ENCODE data around the gene PSD. TPM values are rescaled to one million over a fixed set of nuclear protein-coding genes. Genes with fewer than 3 reads are reported as not detected.

The PSD gene
- total RNA-seq, 2 experiments from 2014 or later = 9.3 to 10.4 TPM

GRCh38 chr10:102401342-102401654 is 17.3 kb downstream of the PSD start:
- H3K9me3 Mint-ChIP-seq = no peaks in the 10 kb centered on the region
- intact Hi-C loops (cut with micrococcal nuclease) = no loop called here
- H3K4me3 Mint-ChIP-seq = no peak overlapping the region
- DNase-seq (no peak), ATAC-seq (no peak)
- POLR2A ChIA-PET = interaction anchor here (2.5 to 9.1 kb wide), 3 partner anchors 10 to 49 kb away, joined by 13 to 107 read pairs (median 36); partner anchors contain the start of genes C10orf95 and FBXL15
- peaks cover 49% of the 10 kb centered on the region for H3K4me1 Mint-ChIP-seq (ENCODE audit: low read depth)
- H3K27me3 Mint-ChIP-seq = no peaks in the 10 kb centered on the region
- H3K36me3 Mint-ChIP-seq (ENCODE audit: low read depth) = peaks cover 60% of the 10 kb centered on the region
- TF ChIP-seq CTCF (IDR thresholded peaks at IDR 0.05) = no peak
- CTCF ChIA-PET = interaction anchor here (1.4 to 15.2 kb wide), 4 partner anchors 21 to 286 kb away, joined by 3 to 143 read pairs (median 24); partner anchors contain the start of gene FBXL15
- no peak overlapping the region for H3K27ac Mint-ChIP-seq

GRCh38 chr10:102400598-102401341 is 17.8 kb downstream of the PSD start:
- Mint-ChIP-seq H3K36me3 (ENCODE audit: low read depth) (peaks cover 65% of the 10 kb centered on the region), H3K4me3 (peak overlapping the region; percentile 93), H3K27me3 (no peaks in the 10 kb centered on the region), H3K27ac (peak overlapping the region; percentile 86), H3K9me3 (no peaks in the 10 kb centered on the region), H3K4me1 (ENCODE audit: low read depth) (peaks cover 47% of the 10 kb centered on the region)
- ChIA-PET CTCF (interaction anchor here (1.4 to 15.2 kb wide), 11 partner anchors 11 to 285 kb away, joined by 3 to 143 read pairs (median 7); partner anchors contain the start of genes C10orf95 and FBXL15), POLR2A (interaction anchor here (1.1 to 9.1 kb wide), 7 partner anchors 11 to 248 kb away, joined by 3 to 107 read pairs (median 16); partner anchors contain the start of genes C10orf95, CUEDC2, FBXL15 and NOLC1)
- DNase-seq = no peak
- intact Hi-C loops (cut with micrococcal nuclease) = no loop called here
- no peak for ATAC-seq
- no peak for TF ChIP-seq CTCF (IDR thresholded peaks at IDR 0.05)

- H3K36me3 Mint-ChIP-seq (ENCODE audit: low read depth) = peaks cover 69% of the 10 kb centered on the region
- H3K4me1 Mint-ChIP-seq (ENCODE audit: low read depth) = peaks cover 47% of the 10 kb centered on the region
- CTCF ChIA-PET = interaction anchor here (1.0 to 15.2 kb wide), 24 partner anchors 11 to 285 kb away, joined by 3 to 143 read pairs (median 5); partner anchors contain the start of genes C10orf95, FBXL15 and GBF1
- no peaks in the 10 kb centered on the region for H3K9me3 Mint-ChIP-seq
- peak overlapping the region; percentile 86 for H3K27ac Mint-ChIP-seq
- intact Hi-C loops (cut with micrococcal nuclease) = no loop called here
- peak overlapping the region; percentile 93 for H3K4me3 Mint-ChIP-seq
- ATAC-seq (no peak), DNase-seq (no peak)
- POLR2A ChIA-PET = interaction anchor here (0.5 to 9.1 kb wide), 11 partner anchors 5 to 248 kb away, joined by 3 to 107 read pairs (median 16); partner anchors contain the start of genes C10orf95, CUEDC2, FBXL15 and NOLC1
- H3K27me3 Mint-ChIP-seq = no peaks in the 10 kb centered on the region
- TF ChIP-seq CTCF (IDR thresholded peaks at IDR 0.05) = no peak
Observed at GRCh38 chr10:102400076-102400475, 18.5 kb downstream of the PSD start.

GRCh38 chr10:102399217-102400021 is 19.2 kb downstream of the PSD start:
- Mint-ChIP-seq H3K4me1 (ENCODE audit: low read depth) (peaks cover 47% of the 10 kb centered on the region), H3K27me3 (no peaks in the 10 kb centered on the region), H3K27ac (peak overlapping the region; percentile 86), H3K9me3 (no peaks in the 10 kb centered on the region), H3K36me3 (ENCODE audit: low read depth) (peaks cover 71% of the 10 kb centered on the region), H3K4me3 (peak overlapping the region; percentile 93)
- TF ChIP-seq CTCF (IDR thresholded peaks at IDR 0.05) = peak; percentile 98
- CTCF ChIA-PET = interaction anchor here (0.7 to 15.2 kb wide), 36 partner anchors 8 to 284 kb away, joined by 3 to 143 read pairs (median 4); partner anchors contain the start of genes C10orf95, ELOVL3, FBXL15 and GBF1
- POLR2A ChIA-PET = interaction anchor here (0.5 to 9.1 kb wide), 14 partner anchors 6 to 264 kb away, joined by 3 to 107 read pairs (median 4); partner anchors contain the start of genes C10orf95, CUEDC2, FBXL15 and NOLC1
- intact Hi-C loops (cut with micrococcal nuclease) = no loop called here
- ATAC-seq (peak; percentile 58), DNase-seq (peak; percentile 92)
